ENCODE data around the gene MR1.
A peak's percentile ranks its signal among the peaks of the same experiment; 100 is the strongest.

GRCh38 chr1:181105134-181106021, 71.6 kb downstream of the MR1 start:
- TF ChIP-seq CTCF (IDR thresholded peaks at IDR 0.05) (peak in 1 of 3 experiments; percentile 14), POLR2A (IDR thresholded peaks at IDR 0.05) (peak; percentile 28)

All from testis (tissue), 2 donors.